GM12878 (cell line): ENCODE results near the gene ALDH1L1. TPM values are rescaled to one million over a fixed set of nuclear protein-coding genes. Genes with fewer than 3 reads are reported as not detected.

Experiments used
- ATAC-seq: fragments of 200-7000 bp; cut with Tn5 transposase; 3 replicates; pipeline ENCODE4 v1.9.1; 2020; ENCODE audit warnings: mild to moderate bottlenecking, moderate library complexity
- BruUV-seq: library from RNA; stranded (reverse); fragments of 400-500 nt; replicated peaks from 2 replicates; lab custom pipeline; 2021; lab: Mats Ljungman, UMichigan
- CTCF ChIA-PET: fragments of 300-600 bp; sonication (Branson Sonifier 250); formaldehyde crosslinking; extraction: SDS; loops from one replicate; lab custom pipeline; 2021; ENCODE audit warnings: inconsistent platforms; lab: Yijun Ruan, JAX
- POLR2A ChIA-PET: fragments of 350-600 bp; formaldehyde crosslinking; extraction: SDS; loops from one replicate; lab custom pipeline; 2021; ENCODE audit warnings: inconsistent platforms; lab: Charles Lee
- RAD21 ChIA-PET: fragments of 300-600 bp; sonication (Branson Sonifier 250); formaldehyde crosslinking; loops from one replicate; lab custom pipeline; 2023; ENCODE audit warnings: antibody characterized with exemption; ENCODE audit not compliant: unreplicated experiment; lab: Charles Lee
- SMC1A ChIA-PET: fragments of 300-600 bp; sonication (Branson Sonifier 250); formaldehyde crosslinking; loops from one replicate; lab custom pipeline; 2023; ENCODE audit not compliant: unreplicated experiment, uncharacterized antibody; lab: Charles Lee
- DNase-seq: peaks from one replicate; pipeline ENCODE4 v3.0.0-alpha.2; 2011; ENCODE audit warnings: low read depth, low spot score
- FAIRE-seq: peaks from 3 replicates; lab custom pipeline; 2011; peaks lifted over from hg19 to GRCh38; lab: Jason Lieb, UNC
- H2AFZ ChIP-seq: 2 replicates; pipeline ENCODE4 v1.6.0; 2011; ENCODE audit warnings: low read depth, low read length, control low read depth; ENCODE audit not compliant: control insufficient read depth
- H3K27ac ChIP-seq: 2 replicates; pipeline ENCODE4 v1.5.1; 2011; ENCODE audit warnings: control low read depth; ENCODE audit not compliant: control insufficient read depth, insufficient read depth
- H3K27me3 ChIP-seq, 2 experiments: replicated peaks in 1 of 2; 2 replicates each; pipeline versions ENCODE4 v1.6.0 to v1.6.1; 2011; ENCODE audit warnings: low read length in 1 of 2; ENCODE audit not compliant: control insufficient read depth in 2 of 2, insufficient read depth in 2 of 2
- H3K36me3 ChIP-seq, 2 experiments: 2 replicates each; pipeline ENCODE4 v1.5.1; 2011; ENCODE audit warnings: low read length in 1 of 2; ENCODE audit not compliant: control insufficient read depth in 2 of 2, insufficient read depth in 2 of 2
- H3K4me1 ChIP-seq: 2 replicates; pipeline ENCODE4 v1.6.1; 2011; ENCODE audit warnings: mild to moderate bottlenecking, low read length, moderate library complexity, mixed read lengths; ENCODE audit not compliant: control insufficient read depth, insufficient read depth
- H3K4me2 ChIP-seq: 2 replicates; pipeline ENCODE4 v1.6.0; 2011; ENCODE audit warnings: control low read depth; ENCODE audit not compliant: control insufficient read depth, insufficient read depth
- H3K4me3 ChIP-seq: fragments of 200-600 bp; sonication (generic); 2 replicates; pipeline ENCODE4 v1.5.1; 2016
- H3K79me2 ChIP-seq: 2 replicates; pipeline ENCODE4 v1.6.0; 2011; ENCODE audit warnings: low read length; ENCODE audit not compliant: control insufficient read depth, insufficient read depth
- H3K9ac ChIP-seq: 2 replicates; pipeline ENCODE4 v1.8.0; 2011; ENCODE audit warnings: low read length, control low read depth, mixed read lengths; ENCODE audit not compliant: control insufficient read depth, insufficient read depth
- H3K9me3 ChIP-seq: replicated peaks from 3 replicates; pipeline ENCODE4 v1.5.1; 2011; ENCODE audit warnings: mild to moderate bottlenecking, low read length; ENCODE audit not compliant: control insufficient read depth, insufficient read depth
- H4K20me1 ChIP-seq: 2 replicates; pipeline ENCODE4 v1.6.0; 2011; ENCODE audit not compliant: control insufficient read depth, insufficient read depth
- BACH1 ChIP-seq: fragments of 450-650 bp; IDR thresholded peaks from 2 replicates; pipeline ENCODE4 v1.6.1; 2017; ENCODE audit warnings: mild to moderate bottlenecking, borderline replicate concordance
- BCL11A ChIP-seq: IDR thresholded peaks from 2 replicates; pipeline ENCODE4 v1.6.1; 2011; ENCODE audit warnings: low read depth, low read length
- BMI1 ChIP-seq: fragments of 450-650 bp; IDR thresholded peaks from 2 replicates; pipeline ENCODE4 v1.6.1; 2016; ENCODE audit warnings: mild to moderate bottlenecking, moderate library complexity, borderline replicate concordance
- JUNB ChIP-seq: IDR thresholded peaks from 2 replicates; pipeline ENCODE4 v1.6.1; 2016; ENCODE audit warnings: antibody characterized with exemption, mild to moderate bottlenecking
- MYB ChIP-seq: fragments of 150-350 bp; IDR thresholded peaks from 2 replicates; pipeline ENCODE4 v1.6.1; 2014; ENCODE audit warnings: mild to moderate bottlenecking, low read depth, low read length, borderline replicate concordance
- NBN ChIP-seq: fragments of 450-650 bp; IDR thresholded peaks from 2 replicates; pipeline ENCODE4 v1.6.1; 2016
- NRF1 ChIP-seq: conservative IDR thresholded peaks from 2 replicates; pipeline ENCODE4 v1.6.1; 2011; ENCODE audit warnings: mild to moderate bottlenecking, low read depth, low read length, improper control_type of control experiment
- PAX8 ChIP-seq: fragments of 450-650 bp; IDR thresholded peaks from 2 replicates; pipeline ENCODE4 v1.6.1; 2017; ENCODE audit warnings: mild to moderate bottlenecking, moderate library complexity
- RAD51 ChIP-seq: fragments of 450-650 bp; IDR thresholded peaks from 2 replicates; pipeline ENCODE4 v1.6.1; 2016; ENCODE audit warnings: moderate library complexity, mild to moderate bottlenecking, inconsistent platforms
- SMC3 ChIP-seq: IDR thresholded peaks from 2 replicates; pipeline ENCODE4 v1.6.1; 2011; ENCODE audit warnings: low read length, improper control_type of control experiment, borderline replicate concordance
- TCF3 ChIP-seq: IDR thresholded peaks from 2 replicates; pipeline ENCODE4 v1.6.1; 2012; ENCODE audit warnings: low read depth, mild to moderate bottlenecking, low read length, borderline replicate concordance; ENCODE audit not compliant: insufficient read depth
- TCF7 ChIP-seq: IDR thresholded peaks from 2 replicates; pipeline ENCODE4 v1.6.1; 2014; ENCODE audit warnings: antibody characterized with exemption, borderline replicate concordance
- WGBS: methylation state at CpG from one replicate; pipeline ENCODE4 v1.1.6; 2016; ENCODE audit warnings: low lambda C conversion rate; ENCODE audit not compliant: insufficient replicate concordance, insufficient coverage; ENCODE audit errors: missing lambda C conversion rate; 5-methylcytosine and 5-hydroxymethylcytosine counted together
- in situ Hi-C: fragments of 300-500 bp; cut with MboI; formaldehyde crosslinking; loops from 9 replicates; pipeline ENCODE4 v1.14.3; 2018; ENCODE audit warnings: mixed read lengths
- intact Hi-C: fragments of 100-400 bp; cut with micrococcal nuclease; formaldehyde crosslinking; loops from one replicate; pipeline ENCODE4 v1.14.2; 2022; ENCODE audit not compliant: unreplicated experiment
- polyA plus RNA-seq, 11 experiments: library from polyadenylated mRNA; depleted of rRNA in 4 of 11; unstranded in 6 of 11; stranded (reverse) in 5 of 11; fragments of >200 nt; fragmentation: Nextera tagmentation in 4 of 11; fragmentation: Illumina TruSeq in 1 of 11; extraction: Ambion mirVana in 4 of 11; extraction: Trizol in 1 of 11; gene quantifications; 1 replicate in 1 of 11; 2 replicates in 10 of 11; pipeline versions ENCODE4 v1.2.1 to v1.2.3, GENCODE V29; 2011 to 2016; ENCODE audit warnings: inconsistent platforms in 2 of 11, missing spikeins in 2 of 11, low read depth in 1 of 11
- total RNA-seq, 4 experiments: library from RNA; depleted of rRNA in 3 of 4; stranded (reverse); fragments of >200 nt in 3 of 4; fragmentation: Illumina TruSeq in 1 of 4; extraction: Trizol in 1 of 4; gene quantifications; 2 replicates each; pipeline versions ENCODE4 v1.2.1 to v1.2.3, GENCODE V29; 2013 to 2021
- TF ChIP-seq, protein P1 (sequence below): IDR thresholded peaks from 2 replicates; pipeline ENCODE4 v1.6.1; 2012; ENCODE audit warnings: improper control_type of control experiment, low read depth, low read length; ENCODE audit not compliant: insufficient replicate concordance
- TF ChIP-seq, protein P2 (sequence below): IDR thresholded peaks from 2 replicates; pipeline ENCODE4 v1.6.1; 2011; ENCODE audit warnings: mild to moderate bottlenecking, low read depth, low read length, moderate library complexity; ENCODE audit not compliant: insufficient replicate concordance
- TF ChIP-seq, protein P3 (sequence below): IDR thresholded peaks from 2 replicates; pipeline ENCODE4 v1.6.1; 2012; ENCODE audit warnings: low read depth, low read length, improper control_type of control experiment
- TF ChIP-seq, protein P4 (sequence below): fragments of 450-650 bp; formaldehyde crosslinking; IDR thresholded peaks from 2 replicates; pipeline ENCODE4 v1.4.0; 2022; ENCODE audit warnings: mild to moderate bottlenecking, moderate library complexity

Gene ALDH1L1
- total and polyA plus RNA-seq, 10 of the 15 experiments (the other 5 are each of a cell fraction or from before 2014, with no cell fraction given) = 0.04 to 18.2 (median 0.45) TPM

DNA sequence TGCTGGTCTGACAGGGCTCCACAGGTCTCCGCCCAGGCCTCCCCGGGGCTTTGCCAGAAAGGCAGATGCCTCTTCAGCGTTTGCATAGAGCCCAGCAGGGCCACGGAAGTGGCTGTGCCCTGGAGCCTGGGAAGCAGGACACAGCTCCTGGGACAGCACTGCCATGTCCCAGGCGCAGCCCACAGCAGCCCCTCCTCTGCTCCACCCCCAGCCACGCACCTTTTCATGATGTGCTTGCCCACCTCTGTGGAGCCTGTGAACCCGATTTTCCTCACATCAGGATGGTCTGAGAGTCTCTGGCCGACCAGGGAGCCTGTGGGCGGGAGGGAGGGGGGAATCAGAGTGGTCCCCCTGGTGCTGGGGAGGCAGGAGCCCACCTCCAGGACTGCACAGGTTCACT lies 62.6 kb downstream of the ALDH1L1 start:
- CTCF ChIA-PET = no interaction called here
- in situ Hi-C loops = no loop called here

More for the DNA sequence above, 62.6 kb downstream of the ALDH1L1 start:
- DNase-seq (no peak), ATAC-seq (no peak), FAIRE-seq (no peak)
- ChIA-PET SMC1A (no interaction called here), RAD21 (no interaction called here), POLR2A (no interaction called here)
- no peak overlapping the region for H3K27ac ChIP-seq
- 11% methylated on average over 6 of the region's 9 CpGs for WGBS
- no peak for TF ChIP-seq BCL11A
- TF ChIP-seq SMC3 = no peak
- no peak for TF ChIP-seq BMI1
- TF ChIP-seq, protein P1, sequence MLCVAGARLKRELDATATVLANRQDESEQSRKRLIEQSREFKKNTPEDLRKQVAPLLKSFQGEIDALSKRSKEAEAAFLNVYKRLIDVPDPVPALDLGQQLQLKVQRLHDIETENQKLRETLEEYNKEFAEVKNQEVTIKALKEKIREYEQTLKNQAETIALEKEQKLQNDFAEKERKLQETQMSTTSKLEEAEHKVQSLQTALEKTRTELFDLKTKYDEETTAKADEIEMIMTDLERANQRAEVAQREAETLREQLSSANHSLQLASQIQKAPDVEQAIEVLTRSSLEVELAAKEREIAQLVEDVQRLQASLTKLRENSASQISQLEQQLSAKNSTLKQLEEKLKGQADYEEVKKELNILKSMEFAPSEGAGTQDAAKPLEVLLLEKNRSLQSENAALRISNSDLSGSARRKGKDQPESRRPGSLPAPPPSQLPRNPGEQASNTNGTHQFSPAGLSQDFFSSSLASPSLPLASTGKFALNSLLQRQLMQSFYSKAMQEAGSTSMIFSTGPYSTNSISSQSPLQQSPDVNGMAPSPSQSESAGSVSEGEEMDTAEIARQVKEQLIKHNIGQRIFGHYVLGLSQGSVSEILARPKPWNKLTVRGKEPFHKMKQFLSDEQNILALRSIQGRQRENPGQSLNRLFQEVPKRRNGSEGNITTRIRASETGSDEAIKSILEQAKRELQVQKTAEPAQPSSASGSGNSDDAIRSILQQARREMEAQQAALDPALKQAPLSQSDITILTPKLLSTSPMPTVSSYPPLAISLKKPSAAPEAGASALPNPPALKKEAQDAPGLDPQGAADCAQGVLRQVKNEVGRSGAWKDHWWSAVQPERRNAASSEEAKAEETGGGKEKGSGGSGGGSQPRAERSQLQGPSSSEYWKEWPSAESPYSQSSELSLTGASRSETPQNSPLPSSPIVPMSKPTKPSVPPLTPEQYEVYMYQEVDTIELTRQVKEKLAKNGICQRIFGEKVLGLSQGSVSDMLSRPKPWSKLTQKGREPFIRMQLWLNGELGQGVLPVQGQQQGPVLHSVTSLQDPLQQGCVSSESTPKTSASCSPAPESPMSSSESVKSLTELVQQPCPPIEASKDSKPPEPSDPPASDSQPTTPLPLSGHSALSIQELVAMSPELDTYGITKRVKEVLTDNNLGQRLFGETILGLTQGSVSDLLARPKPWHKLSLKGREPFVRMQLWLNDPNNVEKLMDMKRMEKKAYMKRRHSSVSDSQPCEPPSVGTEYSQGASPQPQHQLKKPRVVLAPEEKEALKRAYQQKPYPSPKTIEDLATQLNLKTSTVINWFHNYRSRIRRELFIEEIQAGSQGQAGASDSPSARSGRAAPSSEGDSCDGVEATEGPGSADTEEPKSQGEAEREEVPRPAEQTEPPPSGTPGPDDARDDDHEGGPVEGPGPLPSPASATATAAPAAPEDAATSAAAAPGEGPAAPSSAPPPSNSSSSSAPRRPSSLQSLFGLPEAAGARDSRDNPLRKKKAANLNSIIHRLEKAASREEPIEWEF = no peak
- no peak for TF ChIP-seq NBN
- no peak for TF ChIP-seq BACH1
- TF ChIP-seq, protein P2, sequence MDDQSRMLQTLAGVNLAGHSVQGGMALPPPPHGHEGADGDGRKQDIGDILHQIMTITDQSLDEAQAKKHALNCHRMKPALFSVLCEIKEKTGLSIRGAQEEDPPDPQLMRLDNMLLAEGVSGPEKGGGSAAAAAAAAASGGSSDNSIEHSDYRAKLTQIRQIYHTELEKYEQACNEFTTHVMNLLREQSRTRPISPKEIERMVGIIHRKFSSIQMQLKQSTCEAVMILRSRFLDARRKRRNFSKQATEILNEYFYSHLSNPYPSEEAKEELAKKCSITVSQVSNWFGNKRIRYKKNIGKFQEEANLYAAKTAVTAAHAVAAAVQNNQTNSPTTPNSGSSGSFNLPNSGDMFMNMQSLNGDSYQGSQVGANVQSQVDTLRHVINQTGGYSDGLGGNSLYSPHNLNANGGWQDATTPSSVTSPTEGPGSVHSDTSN = no peak
- TF ChIP-seq JUNB = no peak
- TF ChIP-seq, protein P3, sequence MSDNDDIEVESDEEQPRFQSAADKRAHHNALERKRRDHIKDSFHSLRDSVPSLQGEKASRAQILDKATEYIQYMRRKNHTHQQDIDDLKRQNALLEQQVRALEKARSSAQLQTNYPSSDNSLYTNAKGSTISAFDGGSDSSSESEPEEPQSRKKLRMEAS = no peak
- no peak for TF ChIP-seq MYB
- TF ChIP-seq PAX8 = no peak
- TF ChIP-seq NRF1 = no peak
- no peak for TF ChIP-seq TCF7
- TF ChIP-seq RAD51 = no peak
- TF ChIP-seq TCF3 = no peak
- TF ChIP-seq, protein P4, sequence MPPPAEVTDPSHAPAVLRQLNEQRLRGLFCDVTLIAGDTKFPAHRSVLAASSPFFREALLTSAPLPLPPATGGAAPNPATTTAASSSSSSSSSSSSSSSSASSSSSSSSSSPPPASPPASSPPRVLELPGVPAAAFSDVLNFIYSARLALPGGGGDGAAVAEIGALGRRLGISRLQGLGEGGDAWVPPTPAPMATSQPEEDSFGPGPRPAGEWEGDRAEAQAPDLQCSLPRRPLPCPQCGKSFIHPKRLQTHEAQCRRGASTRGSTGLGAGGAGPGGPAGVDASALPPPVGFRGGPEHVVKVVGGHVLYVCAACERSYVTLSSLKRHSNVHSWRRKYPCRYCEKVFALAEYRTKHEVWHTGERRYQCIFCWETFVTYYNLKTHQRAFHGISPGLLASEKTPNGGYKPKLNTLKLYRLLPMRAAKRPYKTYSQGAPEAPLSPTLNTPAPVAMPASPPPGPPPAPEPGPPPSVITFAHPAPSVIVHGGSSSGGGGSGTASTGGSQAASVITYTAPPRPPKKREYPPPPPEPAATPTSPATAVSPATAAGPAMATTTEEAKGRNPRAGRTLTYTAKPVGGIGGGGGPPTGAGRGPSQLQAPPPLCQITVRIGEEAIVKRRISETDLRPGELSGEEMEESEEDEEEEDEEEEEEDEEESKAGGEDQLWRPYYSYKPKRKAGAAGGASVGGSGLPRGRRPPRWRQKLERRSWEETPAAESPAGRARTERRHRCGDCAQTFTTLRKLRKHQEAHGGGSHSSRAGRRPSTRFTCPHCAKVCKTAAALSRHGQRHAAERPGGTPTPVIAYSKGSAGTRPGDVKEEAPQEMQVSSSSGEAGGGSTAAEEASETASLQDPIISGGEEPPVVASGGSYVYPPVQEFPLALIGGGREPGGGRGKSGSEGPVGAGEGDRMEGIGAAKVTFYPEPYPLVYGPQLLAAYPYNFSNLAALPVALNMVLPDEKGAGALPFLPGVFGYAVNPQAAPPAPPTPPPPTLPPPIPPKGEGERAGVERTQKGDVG (CRISPR knock-in tag) = no peak
- no peak overlapping the region for H2AFZ ChIP-seq
- H3K27me3 ChIP-seq = peaks cover 0 to 2% of the 10 kb centered on the region in 2 experiments; a peak in 2 of 4 replicates
- no peak overlapping the region for H3K4me2 ChIP-seq
- H3K9me3 ChIP-seq = no peaks in the 10 kb centered on the region
- no peak overlapping the region for H3K4me3 ChIP-seq
- H3K9ac ChIP-seq = no peak overlapping the region
- H3K36me3 ChIP-seq = no peaks in the 10 kb centered on the region
- H4K20me1 ChIP-seq = no peaks in the 10 kb centered on the region
- H3K79me2 ChIP-seq = no peaks in the 10 kb centered on the region
- no peaks in the 10 kb centered on the region for H3K4me1 ChIP-seq
- BruUV-seq = no TSS peak
- intact Hi-C loops = no loop called here
